ENCODE data around the gene IZUMO2.

- TF ChIP-seq EP300 (IDR thresholded peaks at IDR 0.05), result no peak
- TF ChIP-seq CTCF (IDR thresholded peaks at IDR 0.05), result no peak
Measured at GRCh38 chr19:50204081-50204428, 41.0 kb upstream of the IZUMO2 start.

Data from ovary (tissue), 3 donors.